Measurements from ENCODE around the gene GREB1L.

Gene GREB1L

GRCh38 chr18:21391074-21391673, 149.1 kb downstream of the GREB1L start:
- WGBS (ENCODE audit: insufficient coverage), result 100% methylated on average over 2 of the region's 3 CpGs
- ChIA-PET CTCF (no interaction called here), POLR2A (no interaction called here)
- Histone ChIP-seq H3K4me1 (ENCODE audit: control extremely low read depth in 1 of 4, control insufficient read depth in 4 of 4, insufficient read depth in 4 of 4, low read length in 3 of 4) (no peaks in the 10 kb centered on the region), H3K27ac (ENCODE audit: insufficient read depth in 1 of 2, low read depth in 1 of 2, low read length in 2 of 2, poor library complexity in 1 of 2, severe bottlenecking in 2 of 2) (no peak overlapping the region), H3K36me3 (ENCODE audit: control insufficient read depth in 4 of 4, insufficient read depth in 4 of 4, low read length in 3 of 4) (no peaks in the 10 kb centered on the region), H3K9me3 (ENCODE audit: control extremely low read depth in 1 of 5, control insufficient read depth in 4 of 5, insufficient read depth in 2 of 5, low read depth in 1 of 5, low read length in 4 of 5) (no peaks in the 10 kb centered on the region), H3K4me3 (ENCODE audit: control insufficient read depth in 1 of 7, extremely low read depth in 1 of 7, insufficient read depth in 4 of 7, low read depth in 2 of 7, low read length in 6 of 7) (no peak overlapping the region), H3K27me3 (replicated peaks in 2 of 5; ENCODE audit: control insufficient read depth in 4 of 5, insufficient read depth in 5 of 5, low read length in 4 of 5) (peaks cover 0 to 4% (median 0%) of the 10 kb centered on the region in 5 experiments)
- no peak for DNase-seq

DNA sequence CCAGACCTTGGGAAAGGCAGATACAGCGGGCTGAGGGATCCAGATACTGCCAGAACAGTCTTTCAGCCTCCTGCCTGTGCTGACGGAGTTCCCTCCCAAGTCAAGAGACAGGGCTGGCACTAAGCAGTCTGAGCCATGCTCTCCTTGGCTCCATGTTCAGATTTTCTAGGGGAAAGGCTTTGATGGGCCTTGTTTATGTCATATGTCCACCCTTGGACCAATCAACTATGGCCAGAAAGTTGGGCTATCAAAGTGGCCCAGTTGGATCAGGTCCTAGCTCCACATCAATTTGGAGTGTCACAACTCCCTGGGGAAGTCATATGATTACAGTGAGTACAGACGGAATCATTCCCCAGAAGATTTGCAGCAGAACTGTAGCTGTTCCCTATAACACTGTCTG, 152.0 kb downstream of the GREB1L start:
- CTCF ChIA-PET, result no interaction called here
- 94% methylated on average over 3 of the region's 3 CpGs for WGBS (ENCODE audit: insufficient coverage)

DNA sequence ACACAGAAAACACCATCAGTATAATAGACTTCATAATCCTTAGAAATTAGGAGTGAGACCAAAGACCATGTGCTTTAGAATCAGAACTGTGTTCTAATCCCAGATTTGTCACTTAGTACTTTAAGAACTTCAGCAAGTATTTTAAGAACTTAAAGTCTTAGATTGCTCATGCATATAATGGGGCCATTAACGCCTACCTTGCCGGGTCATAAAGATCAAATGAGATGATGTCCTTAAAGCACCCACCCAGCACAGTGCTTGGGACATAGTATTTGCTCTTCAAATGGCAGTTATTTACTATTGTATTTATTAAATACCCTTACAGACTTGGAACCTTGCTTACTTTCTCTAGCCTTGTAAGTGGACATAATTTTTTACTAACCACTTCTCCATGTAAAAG, 156.1 kb downstream of the GREB1L start:
- DNase-seq, result no peak
- Histone ChIP-seq H3K4me1 (ENCODE audit: control extremely low read depth in 1 of 4, control insufficient read depth in 4 of 4, insufficient read depth in 4 of 4, low read length in 3 of 4) (no peaks in the 10 kb centered on the region), H3K27me3 (replicated peaks in 2 of 5; ENCODE audit: control insufficient read depth in 4 of 5, insufficient read depth in 5 of 5, low read length in 4 of 5) (peaks cover 0 to 9% (median 5%) of the 10 kb centered on the region in 5 experiments), H3K4me3 (ENCODE audit: control insufficient read depth in 1 of 7, extremely low read depth in 1 of 7, insufficient read depth in 4 of 7, low read depth in 2 of 7, low read length in 6 of 7) (no peak overlapping the region), H3K27ac (ENCODE audit: insufficient read depth in 1 of 2, low read depth in 1 of 2, low read length in 2 of 2, poor library complexity in 1 of 2, severe bottlenecking in 2 of 2) (no peak overlapping the region), H3K9me3 (ENCODE audit: control extremely low read depth in 1 of 5, control insufficient read depth in 4 of 5, insufficient read depth in 2 of 5, low read depth in 1 of 5, low read length in 4 of 5) (no peaks in the 10 kb centered on the region), H3K36me3 (ENCODE audit: control insufficient read depth in 4 of 4, insufficient read depth in 4 of 4, low read length in 3 of 4) (no peaks in the 10 kb centered on the region)
- ChIA-PET POLR2A (no interaction called here), CTCF (no interaction called here)
- WGBS (ENCODE audit: insufficient coverage), result no CpG with 5 or more reads among the region's 2 CpGs

More for the DNA sequence above, 152.0 kb downstream of the GREB1L start:
- Histone ChIP-seq H3K36me3 (ENCODE audit: control insufficient read depth in 4 of 4, insufficient read depth in 4 of 4, low read length in 3 of 4) (no peaks in the 10 kb centered on the region), H3K9me3 (ENCODE audit: control extremely low read depth in 1 of 5, control insufficient read depth in 4 of 5, insufficient read depth in 2 of 5, low read depth in 1 of 5, low read length in 4 of 5) (no peaks in the 10 kb centered on the region), H3K27me3 (replicated peaks in 2 of 5; ENCODE audit: control insufficient read depth in 4 of 5, insufficient read depth in 5 of 5, low read length in 4 of 5) (peaks cover 0 to under 1% (median 0%) of the 10 kb centered on the region in 5 experiments), H3K4me1 (ENCODE audit: control extremely low read depth in 1 of 4, control insufficient read depth in 4 of 4, insufficient read depth in 4 of 4, low read length in 3 of 4) (no peaks in the 10 kb centered on the region), H3K27ac (ENCODE audit: insufficient read depth in 1 of 2, low read depth in 1 of 2, low read length in 2 of 2, poor library complexity in 1 of 2, severe bottlenecking in 2 of 2) (no peak overlapping the region), H3K4me3 (ENCODE audit: control insufficient read depth in 1 of 7, extremely low read depth in 1 of 7, insufficient read depth in 4 of 7, low read depth in 2 of 7, low read length in 6 of 7) (no peak overlapping the region)
- DNase-seq, result no peak
- POLR2A ChIA-PET, result no interaction called here

GRCh38 chr18:21402272-21402671, 160.2 kb downstream of the GREB1L start:
- no peak for DNase-seq
- Histone ChIP-seq H3K4me1 (ENCODE audit: control extremely low read depth in 1 of 4, control insufficient read depth in 4 of 4, insufficient read depth in 4 of 4, low read length in 3 of 4) (no peaks in the 10 kb centered on the region), H3K9me3 (ENCODE audit: control extremely low read depth in 1 of 5, control insufficient read depth in 4 of 5, insufficient read depth in 2 of 5, low read depth in 1 of 5, low read length in 4 of 5) (no peaks in the 10 kb centered on the region), H3K27ac (ENCODE audit: insufficient read depth in 1 of 2, low read depth in 1 of 2, low read length in 2 of 2, poor library complexity in 1 of 2, severe bottlenecking in 2 of 2) (no peak overlapping the region), H3K36me3 (ENCODE audit: control insufficient read depth in 4 of 4, insufficient read depth in 4 of 4, low read length in 3 of 4) (no peaks in the 10 kb centered on the region), H3K27me3 (replicated peaks in 2 of 5; ENCODE audit: control insufficient read depth in 4 of 5, insufficient read depth in 5 of 5, low read length in 4 of 5) (peaks cover 0 to 9% (median 6%) of the 10 kb centered on the region in 5 experiments), H3K4me3 (ENCODE audit: control insufficient read depth in 1 of 7, extremely low read depth in 1 of 7, insufficient read depth in 4 of 7, low read depth in 2 of 7, low read length in 6 of 7) (no peak overlapping the region)
- 100% methylated on average over 1 of the region's 1 CpG for WGBS (ENCODE audit: insufficient coverage)
- ChIA-PET CTCF (no interaction called here), POLR2A (no interaction called here)

DNA sequence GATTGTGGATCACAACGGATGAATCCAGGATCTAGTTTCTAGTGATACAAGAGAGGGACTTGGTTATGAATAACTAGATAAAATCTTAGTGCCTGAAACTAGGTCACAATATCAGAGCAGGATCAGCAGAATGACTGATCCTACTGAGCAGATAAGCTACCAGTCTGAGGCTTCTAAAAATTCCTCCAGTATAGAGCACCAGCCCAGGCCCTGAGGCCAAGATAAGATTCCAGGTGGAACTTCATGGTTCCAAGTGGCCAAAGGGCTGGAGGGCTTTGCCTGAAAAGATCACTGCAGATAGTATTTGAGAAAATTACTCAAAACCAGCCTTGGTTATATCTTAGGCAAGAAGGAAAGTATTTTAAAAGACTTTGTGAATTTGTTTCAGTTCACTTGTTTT, 162.4 kb downstream of the GREB1L start:
- Histone ChIP-seq H3K4me3 (ENCODE audit: control insufficient read depth in 1 of 7, extremely low read depth in 1 of 7, insufficient read depth in 4 of 7, low read depth in 2 of 7, low read length in 6 of 7) (no peak overlapping the region), H3K36me3 (ENCODE audit: control insufficient read depth in 4 of 4, insufficient read depth in 4 of 4, low read length in 3 of 4) (no peaks in the 10 kb centered on the region), H3K9me3 (ENCODE audit: control extremely low read depth in 1 of 5, control insufficient read depth in 4 of 5, insufficient read depth in 2 of 5, low read depth in 1 of 5, low read length in 4 of 5) (no peaks in the 10 kb centered on the region), H3K4me1 (ENCODE audit: control extremely low read depth in 1 of 4, control insufficient read depth in 4 of 4, insufficient read depth in 4 of 4, low read length in 3 of 4) (no peaks in the 10 kb centered on the region), H3K27ac (ENCODE audit: insufficient read depth in 1 of 2, low read depth in 1 of 2, low read length in 2 of 2, poor library complexity in 1 of 2, severe bottlenecking in 2 of 2) (no peak overlapping the region), H3K27me3 (replicated peaks in 2 of 5; ENCODE audit: control insufficient read depth in 4 of 5, insufficient read depth in 5 of 5, low read length in 4 of 5) (peaks cover 0 to 9% (median 5%) of the 10 kb centered on the region in 5 experiments)
- CTCF ChIA-PET, result no interaction called here
- 100% methylated on average over 1 of the region's 1 CpG for WGBS (ENCODE audit: insufficient coverage)
- no peak for DNase-seq
- POLR2A ChIA-PET, result no interaction called here

DNA sequence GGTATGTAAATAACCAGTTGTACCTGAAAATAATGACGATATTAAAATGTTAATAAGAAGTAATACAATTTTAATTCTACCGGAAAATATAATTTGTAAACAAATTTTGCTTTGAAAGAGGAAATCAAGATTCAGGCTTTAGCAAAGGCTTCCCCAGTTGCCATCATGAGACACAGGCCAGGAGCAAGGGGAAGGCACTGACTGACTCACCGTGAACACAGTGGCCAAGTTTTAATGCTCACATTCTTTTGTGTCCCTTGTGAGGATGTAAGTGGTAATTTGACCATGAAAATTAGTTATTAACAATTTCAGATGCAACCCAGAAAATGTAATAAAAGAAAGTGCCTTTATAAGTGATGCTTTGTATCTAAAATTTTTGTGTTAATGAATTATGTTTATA, 164.1 kb downstream of the GREB1L start:
- 75% methylated on average over 2 of the region's 3 CpGs for WGBS (ENCODE audit: insufficient coverage)
- ChIA-PET POLR2A (no interaction called here), CTCF (no interaction called here)
- no peaks in the 10 kb centered on the region for H3K9me3 ChIP-seq (ENCODE audit: control extremely low read depth in 1 of 5, control insufficient read depth in 4 of 5, insufficient read depth in 2 of 5, low read depth in 1 of 5, low read length in 4 of 5)
- no peak for DNase-seq
- H3K4me1 ChIP-seq (ENCODE audit: control extremely low read depth in 1 of 4, control insufficient read depth in 4 of 4, insufficient read depth in 4 of 4, low read length in 3 of 4), result no peaks in the 10 kb centered on the region
- H3K27me3 ChIP-seq (replicated peaks in 2 of 5; ENCODE audit: control insufficient read depth in 4 of 5, insufficient read depth in 5 of 5, low read length in 4 of 5), result peaks cover 0 to 7% (median 4%) of the 10 kb centered on the region in 5 experiments
- H3K36me3 ChIP-seq (ENCODE audit: control insufficient read depth in 4 of 4, insufficient read depth in 4 of 4, low read length in 3 of 4), result no peaks in the 10 kb centered on the region
- no peak overlapping the region for H3K27ac ChIP-seq (ENCODE audit: insufficient read depth in 1 of 2, low read depth in 1 of 2, low read length in 2 of 2, poor library complexity in 1 of 2, severe bottlenecking in 2 of 2)
- H3K4me3 ChIP-seq (ENCODE audit: control insufficient read depth in 1 of 7, extremely low read depth in 1 of 7, insufficient read depth in 4 of 7, low read depth in 2 of 7, low read length in 6 of 7), result no peak overlapping the region

GRCh38 chr18:21408681-21409080, 166.6 kb downstream of the GREB1L start:
- no peak for DNase-seq
- Histone ChIP-seq H3K9me3 (ENCODE audit: control extremely low read depth in 1 of 5, control insufficient read depth in 4 of 5, insufficient read depth in 2 of 5, low read depth in 1 of 5, low read length in 4 of 5) (no peaks in the 10 kb centered on the region), H3K27me3 (replicated peaks in 2 of 5; ENCODE audit: control insufficient read depth in 4 of 5, insufficient read depth in 5 of 5, low read length in 4 of 5) (peaks cover 0 to under 1% (median 0%) of the 10 kb centered on the region in 5 experiments), H3K36me3 (ENCODE audit: control insufficient read depth in 4 of 4, insufficient read depth in 4 of 4, low read length in 3 of 4) (no peaks in the 10 kb centered on the region), H3K27ac (ENCODE audit: insufficient read depth in 1 of 2, low read depth in 1 of 2, low read length in 2 of 2, poor library complexity in 1 of 2, severe bottlenecking in 2 of 2) (no peak overlapping the region), H3K4me3 (ENCODE audit: control insufficient read depth in 1 of 7, extremely low read depth in 1 of 7, insufficient read depth in 4 of 7, low read depth in 2 of 7, low read length in 6 of 7) (no peak overlapping the region), H3K4me1 (ENCODE audit: control extremely low read depth in 1 of 4, control insufficient read depth in 4 of 4, insufficient read depth in 4 of 4, low read length in 3 of 4) (no peaks in the 10 kb centered on the region)
- ChIA-PET CTCF (no interaction called here), POLR2A (no interaction called here)
- WGBS (ENCODE audit: insufficient coverage), result no CpG with 5 or more reads among the region's 3 CpGs
